GM19438 (cell line): Measurements from ENCODE around the gene MYBPC2.

Experiments
- ATAC-seq: cut with Tn5 transposase; IDR thresholded peaks from one replicate; pipeline ENCODE4 v1.9.1; 2021; ENCODE audit warnings: low read depth; ENCODE audit not compliant: unreplicated experiment

MYBPC2 gene

DNA sequence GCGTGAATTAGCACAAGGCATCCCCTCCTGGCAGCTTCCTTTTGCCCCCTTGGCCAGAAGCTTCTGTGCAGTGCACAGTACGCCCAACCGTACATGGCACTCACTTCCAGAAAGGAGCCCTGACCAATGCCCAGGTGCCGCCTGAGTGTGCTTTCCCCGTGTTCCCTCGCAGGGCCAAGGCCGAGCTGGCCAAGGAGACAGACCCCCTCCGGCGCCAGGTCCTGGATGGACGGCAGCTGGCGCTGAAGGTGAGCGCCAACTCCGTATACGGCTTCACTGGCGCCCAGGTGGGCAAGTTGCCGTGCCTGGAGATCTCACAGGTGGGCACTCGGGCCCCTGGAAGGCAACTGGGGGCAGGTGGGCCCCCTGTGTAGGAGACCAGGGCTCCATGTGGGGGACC, 23.3 kb upstream of the MYBPC2 start:
- ATAC-seq = no peak

GRCh38 chr19:50410109-50410508, 22.6 kb upstream of the MYBPC2 start:
- ATAC-seq = no peak

DNA sequence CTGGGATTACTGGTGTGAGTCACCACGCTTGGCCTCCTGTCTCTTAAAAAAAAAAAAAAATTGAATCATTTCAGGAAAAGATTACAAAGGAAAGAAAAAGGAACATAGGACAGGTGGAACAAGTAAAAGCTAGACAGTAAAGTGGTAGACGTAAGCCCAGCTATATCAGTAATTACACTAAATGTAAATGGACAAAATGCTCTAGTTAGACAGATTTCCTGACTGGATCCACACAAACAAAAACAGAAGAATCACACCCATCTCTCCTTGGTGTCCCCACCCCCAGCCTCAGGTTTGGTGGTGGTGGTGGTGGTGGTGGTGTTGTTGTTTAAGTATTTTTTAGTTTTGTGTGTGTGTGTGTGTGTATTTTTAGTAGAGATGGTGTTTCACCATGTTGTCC, 20.3 kb upstream of the MYBPC2 start:
- ATAC-seq = no peak

- ATAC-seq = no peak
Measured at GRCh38 chr19:50413096-50413495, 19.6 kb upstream of the MYBPC2 start.

- no peak for ATAC-seq
Measured at GRCh38 chr19:50413531-50413930, 19.2 kb upstream of the MYBPC2 start.

DNA sequence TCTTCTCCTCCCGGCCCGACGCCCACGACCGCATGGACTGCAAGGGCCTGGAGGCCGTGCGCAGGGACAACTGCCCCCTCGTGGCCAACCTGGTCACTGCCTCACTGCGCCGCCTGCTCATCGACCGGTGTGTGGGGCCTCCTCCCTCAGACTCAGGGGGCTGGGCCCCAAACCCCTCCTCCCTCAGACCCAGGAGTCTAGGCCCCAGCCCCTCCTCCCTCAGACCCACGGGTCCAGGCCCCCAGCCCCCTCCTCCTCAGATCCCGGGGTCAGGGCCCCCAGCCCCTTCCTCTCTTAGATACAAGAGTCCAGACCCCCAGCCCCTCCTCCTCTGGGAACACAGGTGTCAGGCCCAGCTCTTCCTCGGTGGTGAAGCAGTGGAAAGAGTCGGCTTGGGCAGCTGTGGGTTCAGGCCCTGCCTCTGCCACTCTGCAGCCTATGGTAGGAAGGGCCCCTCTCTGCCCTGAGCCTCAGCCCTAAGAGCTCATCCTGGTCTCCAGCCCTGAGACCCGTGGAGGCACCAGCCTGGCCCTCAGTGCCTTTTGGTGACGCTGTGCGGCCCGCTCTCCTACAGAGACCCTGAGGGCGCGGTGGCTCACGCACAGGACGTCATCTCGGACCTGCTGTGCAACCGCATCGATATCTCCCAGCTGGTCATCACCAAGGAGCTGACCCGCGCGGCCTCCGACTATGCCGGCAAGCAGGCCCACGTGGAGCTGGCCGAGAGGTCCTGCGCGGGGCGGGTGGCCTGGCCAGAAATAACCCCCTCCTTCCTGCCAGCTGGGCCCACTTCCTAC, 17.6 kb upstream of the MYBPC2 start:
- ATAC-seq = no peak

DNA sequence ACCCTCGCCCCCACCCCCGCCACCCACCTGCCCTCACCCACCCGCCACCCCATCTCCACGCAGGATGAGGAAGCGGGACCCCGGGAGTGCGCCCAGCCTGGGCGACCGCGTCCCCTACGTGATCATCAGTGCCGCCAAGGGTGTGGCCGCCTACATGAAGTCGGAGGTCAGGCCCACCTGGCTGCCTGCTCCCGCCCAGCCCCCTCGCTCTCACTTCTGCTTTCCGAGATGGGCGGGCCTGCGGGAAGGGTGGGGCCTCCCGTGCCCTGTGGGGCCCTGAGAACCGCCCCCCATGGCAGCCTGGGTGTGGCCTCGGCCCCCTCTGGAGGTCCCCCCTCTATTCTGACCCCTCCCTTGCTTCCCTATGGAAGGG, 17.0 kb upstream of the MYBPC2 start:
- ATAC-seq = no peak

DNA sequence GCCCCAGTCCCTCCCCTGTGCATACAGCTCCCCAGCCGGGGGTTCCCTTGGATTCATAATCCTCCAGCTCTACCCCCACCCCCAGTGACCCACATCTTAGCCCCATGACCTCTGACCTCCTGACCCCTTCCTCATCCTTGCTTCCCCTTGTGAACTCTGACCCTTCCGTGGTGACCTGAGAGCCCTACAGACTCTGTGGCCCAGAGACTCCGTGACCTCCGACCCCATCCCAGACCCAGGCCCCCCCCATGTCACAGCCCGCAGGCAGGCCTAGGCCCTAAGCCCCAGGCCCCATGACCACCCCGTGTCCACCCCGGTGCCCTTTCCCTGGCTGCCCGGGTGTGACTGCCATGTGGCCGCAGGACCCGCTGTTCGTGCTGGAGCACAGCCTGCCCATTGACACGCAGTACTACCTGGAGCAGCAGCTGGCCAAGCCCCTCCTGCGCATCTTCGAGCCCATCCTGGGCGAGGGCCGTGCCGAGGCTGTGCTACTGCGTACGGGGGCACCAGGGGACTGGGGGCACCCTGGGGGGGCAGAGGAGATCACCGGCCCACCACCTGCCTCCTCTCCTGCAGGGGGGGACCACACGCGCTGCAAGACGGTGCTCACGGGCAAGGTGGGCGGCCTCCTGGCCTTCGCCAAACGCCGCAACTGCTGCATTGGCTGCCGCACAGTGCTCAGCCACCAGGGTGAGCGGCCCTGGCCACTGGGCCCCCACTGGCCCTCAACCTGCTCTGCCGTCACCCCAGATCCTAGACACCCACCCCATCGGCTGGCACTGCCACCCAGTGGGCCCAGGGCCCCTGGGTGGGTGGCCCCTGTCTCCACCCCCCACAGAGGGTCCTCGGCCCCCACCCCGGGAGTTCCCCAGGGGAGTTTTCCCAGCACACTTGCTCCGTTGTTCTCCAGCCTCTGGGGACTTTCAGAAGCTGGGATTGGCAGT, 16.4 kb upstream of the MYBPC2 start:
- ATAC-seq = no peak

GRCh38 chr19:50417111-50418081, 15.3 kb upstream of the MYBPC2 start:
- no peak for ATAC-seq

- ATAC-seq = no peak
Measured at GRCh38 chr19:50418176-50419021, 14.3 kb upstream of the MYBPC2 start, which contains the start of gene SPIB. SPIB (plus strand) TSS chr19:50418938; CDS start chr19:50418963, 25 bp downstream.

DNA sequence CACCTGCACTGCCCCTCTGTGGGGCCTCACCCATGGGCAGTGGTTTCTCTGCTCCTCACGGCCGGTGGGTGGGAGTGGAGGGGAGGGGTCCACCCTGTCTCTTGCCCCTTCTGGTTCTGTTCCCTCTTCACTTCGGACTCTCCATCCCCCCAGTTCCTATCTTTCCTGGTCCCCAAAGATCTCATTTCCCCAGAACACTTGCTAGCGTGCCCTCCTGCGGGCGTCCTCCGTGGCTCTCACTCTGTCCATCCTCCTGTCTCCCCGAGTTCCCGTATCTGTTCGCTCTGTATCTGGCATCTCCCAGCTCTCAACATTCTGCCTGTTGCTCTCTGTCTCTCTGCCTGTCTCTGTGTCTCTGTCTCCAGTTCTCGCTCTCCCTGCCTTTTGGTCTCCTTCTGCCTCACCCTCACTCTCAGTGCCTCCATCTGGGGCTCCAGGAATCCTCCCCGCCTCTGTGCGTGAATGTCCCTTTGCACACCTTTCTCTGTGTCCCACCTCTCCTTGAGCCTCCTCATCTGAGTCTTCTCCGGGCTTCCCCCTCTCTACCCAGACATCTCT, 13.6 kb upstream of the MYBPC2 start:
- no peak for ATAC-seq

DNA sequence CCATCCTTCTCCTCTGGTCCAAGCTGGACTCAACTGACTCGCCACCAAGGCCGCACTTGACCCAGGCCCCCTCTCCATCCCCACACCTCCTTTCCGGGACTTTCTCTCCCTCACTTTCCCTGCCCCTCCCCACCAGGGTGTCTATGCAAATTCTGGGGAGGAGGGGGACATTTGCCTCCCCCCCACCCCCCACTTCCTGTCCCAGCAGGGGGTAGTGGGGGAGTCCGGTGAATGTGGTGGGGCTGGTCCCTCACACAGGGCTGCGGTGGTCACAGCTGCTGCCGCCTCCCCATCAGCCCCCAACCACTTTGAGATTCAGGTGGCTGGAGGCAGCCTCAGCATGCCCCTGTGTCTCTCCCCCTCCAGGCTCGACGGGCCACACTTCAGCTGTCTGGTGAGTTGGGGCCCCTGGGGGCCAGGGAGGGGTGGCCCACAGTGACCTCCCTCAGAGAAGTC, 13.1 kb upstream of the MYBPC2 start:
- no peak for ATAC-seq

GRCh38 chr19:50420127-50420526, 12.6 kb upstream of the MYBPC2 start:
- no peak for ATAC-seq

DNA sequence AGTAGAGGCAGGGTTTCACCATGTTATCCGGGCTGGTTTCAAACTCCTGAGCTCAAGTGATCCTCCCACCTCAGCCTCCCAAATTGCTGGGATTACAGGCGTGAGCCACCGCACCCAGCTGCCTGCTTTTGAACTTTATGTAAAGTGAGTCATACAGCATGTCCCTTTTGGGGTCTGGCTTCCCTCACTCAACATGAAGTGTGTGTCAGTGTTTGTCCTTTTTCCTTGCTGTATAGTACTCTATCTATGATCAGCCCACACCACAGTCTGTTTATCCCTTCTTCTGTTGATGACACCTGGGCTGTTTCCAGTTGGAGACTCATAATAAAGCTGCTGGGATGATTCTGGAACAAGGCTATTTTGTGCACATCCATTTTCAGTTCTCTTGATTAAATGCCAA, 11.9 kb upstream of the MYBPC2 start:
- no peak for ATAC-seq

GRCh38 chr19:50422397-50423278, 10.1 kb upstream of the MYBPC2 start:
- ATAC-seq = no peak

- no peak for ATAC-seq
Measured at GRCh38 chr19:50423279-50424113, 9.2 kb upstream of the MYBPC2 start.

GRCh38 chr19:50425581-50425980, 7.1 kb upstream of the MYBPC2 start:
- no peak for ATAC-seq
